H1 (cell line): ENCODE results near the gene CNGB1. TPM values are rescaled to one million over a fixed set of nuclear protein-coding genes. Genes with fewer than 3 reads are reported as not detected.

Experiments
- CHD7 ChIP-seq: fragments of 300-600 bp; sonication (generic); IDR thresholded peaks from 2 replicates; pipeline ENCODE4 v1.7.1; 2012; ENCODE audit warnings: low read length, moderate library complexity, mild to moderate bottlenecking, inconsistent platforms; ENCODE audit not compliant: insufficient replicate concordance
- polyA plus RNA-seq, 7 experiments: library from polyadenylated mRNA; depleted of rRNA in 3 of 7; stranded (reverse) in 5 of 7; unstranded in 2 of 7; fragments of >200 nt in 5 of 7; fragments of 200-250 nt in 2 of 7; gene quantifications; 1 replicate in 5 of 7; 2 replicates in 1 of 7; 4 replicates in 1 of 7; pipeline versions ENCODE4 v1.2.1 to v1.2.3, GENCODE V29; 2011 to 2013; ENCODE audit warnings: missing spikeins in 2 of 7, mixed read lengths in 2 of 7
- total RNA-seq: library from RNA; stranded (reverse); fragmentation: NEBNext Ultra II Directional; extraction: Animal tissue kit (Norgen Biotek cat#: 25700); gene quantifications from 2 replicates; pipeline ENCODE4 v1.2.1, GENCODE V29; 2021

The CNGB1 gene
- total and polyA plus RNA-seq, 2 of the 8 experiments (the other 6 are each of a cell fraction or from before 2014, with no cell fraction given) = not detected

DNA sequence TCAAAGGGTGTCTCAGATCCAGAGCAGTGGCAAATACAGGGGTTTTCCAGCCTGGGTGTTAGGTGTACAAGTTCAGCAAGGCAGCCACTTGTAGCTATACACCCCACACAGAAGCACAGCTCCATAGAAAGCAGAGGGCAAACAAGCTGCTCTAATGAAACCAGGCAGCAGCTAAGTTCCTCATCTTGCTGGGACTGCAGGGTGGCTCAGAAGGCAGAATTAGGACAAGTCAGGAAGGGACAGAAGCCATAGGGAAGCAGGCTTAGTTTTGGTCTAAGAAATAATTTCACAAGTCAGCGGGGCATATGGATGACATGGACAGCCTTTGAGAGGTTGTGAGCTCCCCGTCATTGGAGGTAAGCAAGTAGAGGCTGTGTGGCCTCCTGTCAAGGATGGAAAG, 23.7 kb downstream of the CNGB1 start (continued):
- no peak for TF ChIP-seq CHD7
